B cell (primary cell): ENCODE data around the gene TBC1D22B. TPM values are rescaled to one million over a fixed set of nuclear protein-coding genes. Genes with fewer than 3 reads are reported as not detected.

Experiments used
- ATAC-seq: fragments of 200-7000 bp; cut with Tn5 transposase; one replicate; pipeline ENCODE4 v1.10.0; 2021; ENCODE audit warnings: low read depth, mild to moderate bottlenecking, moderate number of reproducible peaks, moderate library complexity
- CTCF ChIA-PET: fragments of 350-600 bp; sonication (Branson Sonifier 250); formaldehyde crosslinking; loops from one replicate; lab custom pipeline; 2021; ENCODE audit warnings: antibody characterized with exemption, inconsistent platforms; lab: Charles Lee
- POLR2A ChIA-PET: fragments of 350-600 bp; sonication (Branson Sonifier 250); formaldehyde crosslinking; loops from one replicate; lab custom pipeline; 2021; ENCODE audit warnings: antibody characterized with exemption; lab: Charles Lee
- DNase-seq: peaks from one replicate; pipeline ENCODE4 v3.0.0; 2013
- H2AFZ ChIP-seq: 2 replicates; pipeline ENCODE4 v1.6.1; 2012; ENCODE audit warnings: mild to moderate bottlenecking, low read depth, low read length; ENCODE audit not compliant: insufficient read depth, poor library complexity, severe bottlenecking
- H3K27ac ChIP-seq, 2 donors: 1 replicate in 1 of 2; 2 replicates in 1 of 2; pipeline ENCODE4 v1.5.1; 2012 to 2013; ENCODE audit warnings: low read length in 2 of 2, mild to moderate bottlenecking in 2 of 2, moderate library complexity in 1 of 2
- H3K27me3 ChIP-seq, 4 experiments: fragments of 200-600 bp in 1 of 4; sonication (generic) in 1 of 4; replicated peaks in 1 of 4; 1 replicate in 2 of 4; 2 replicates in 2 of 4; pipeline versions ENCODE4 v1.6.1 to v1.7.0; 2013 to 2016; ENCODE audit warnings: low read length in 3 of 4, mild to moderate bottlenecking in 2 of 4, mixed read lengths in 1 of 4, moderate library complexity in 1 of 4; ENCODE audit not compliant: insufficient read depth in 4 of 4, control insufficient read depth in 3 of 4; ENCODE audit errors: control extremely low read depth in 1 of 4
- H3K36me3 ChIP-seq, 2 experiments: replicated peaks in 1 of 2; 1 replicate in 1 of 2; 2 replicates in 1 of 2; pipeline versions ENCODE4 v1.6.1 to v1.7.1; 2013; ENCODE audit warnings: low read length in 1 of 2; ENCODE audit not compliant: insufficient read depth in 2 of 2, control insufficient read depth in 1 of 2; ENCODE audit errors: control extremely low read depth in 1 of 2, extremely low read depth in 1 of 2
- H3K4me1 ChIP-seq, 2 donors: fragments of 200-600 bp in 1 of 2; sonication (generic) in 1 of 2; 1 replicate in 1 of 2; 2 replicates in 1 of 2; pipeline versions ENCODE4 v1.5.1 to v1.6.1; 2013 to 2017; ENCODE audit warnings: low read length in 2 of 2; ENCODE audit not compliant: control insufficient read depth in 2 of 2, insufficient read depth in 2 of 2
- H3K4me2 ChIP-seq: replicated peaks from 2 replicates; pipeline ENCODE3; 2012; ENCODE audit warnings: mild to moderate bottlenecking, low read depth, low read length; ENCODE audit not compliant: poor library complexity, severe bottlenecking
- H3K4me3 ChIP-seq, 5 experiments: fragments of 200-600 bp in 1 of 5; sonication (generic) in 1 of 5; 1 replicate in 3 of 5; 2 replicates in 2 of 5; pipeline versions ENCODE4 v1.5.1 to v1.7.0; 2011 to 2016; ENCODE audit warnings: low read length in 4 of 5, mild to moderate bottlenecking in 4 of 5, low read depth in 2 of 5, control low read depth in 1 of 5, moderate library complexity in 1 of 5; ENCODE audit not compliant: insufficient read depth in 1 of 5; ENCODE audit errors: control extremely low read depth in 1 of 5, extremely low read depth in 1 of 5
- H3K79me2 ChIP-seq: fragments of 200-600 bp; sonication (generic); one replicate; pipeline ENCODE4 v1.6.0; 2016; ENCODE audit warnings: low read length; ENCODE audit not compliant: control insufficient read depth, insufficient read depth
- H3K9ac ChIP-seq: fragments of 200-600 bp; sonication (generic); 2 replicates; pipeline ENCODE4 v1.6.1; 2017; ENCODE audit warnings: mild to moderate bottlenecking, low read length, moderate library complexity
- H3K9me3 ChIP-seq, 3 donors: one replicate each; pipeline versions ENCODE4 v1.6.1 to v1.7.1; 2013; ENCODE audit warnings: low read length in 2 of 3; ENCODE audit not compliant: control insufficient read depth in 2 of 3, insufficient read depth in 1 of 3; ENCODE audit errors: control extremely low read depth in 1 of 3
- H4K20me1 ChIP-seq: 2 replicates; pipeline ENCODE4 v1.6.0; 2012; ENCODE audit warnings: mild to moderate bottlenecking, low read length; ENCODE audit not compliant: insufficient read depth, control insufficient read depth, poor library complexity, severe bottlenecking
- H3K27ac Mint-ChIP-seq: one replicate; pipeline ENCODE4 v1.8.0; 2021; ENCODE audit warnings: mixed read lengths
- H3K27me3 Mint-ChIP-seq: one replicate; pipeline ENCODE4 v1.8.0; 2021; ENCODE audit warnings: mixed read lengths
- H3K4me1 Mint-ChIP-seq: one replicate; pipeline ENCODE4 v1.8.0; 2021; ENCODE audit warnings: mixed read lengths
- H3K4me3 Mint-ChIP-seq: one replicate; pipeline ENCODE4 v1.8.0; 2021; ENCODE audit warnings: mixed read lengths
- H3K9me3 Mint-ChIP-seq: one replicate; pipeline ENCODE4 v1.8.0; 2022; ENCODE audit warnings: mixed read lengths; ENCODE audit not compliant: insufficient read depth
- CTCF ChIP-seq: fragments of 200-600 bp; IDR thresholded peaks from one replicate; pipeline ENCODE4 v1.8.0; 2022; ENCODE audit warnings: antibody characterized with exemption, mild to moderate bottlenecking
- EZH2 ChIP-seq: IDR thresholded peaks from 2 replicates; pipeline ENCODE4 v1.6.1; 2012; ENCODE audit warnings: borderline replicate concordance, low read depth, mild to moderate bottlenecking, moderate library complexity, low read length; ENCODE audit not compliant: insufficient read depth, poor library complexity, severe bottlenecking
- WGBS: methylation state at CpG from one replicate; pipeline ENCODE4 v1.1.5; 2013; ENCODE audit warnings: missing lambda C conversion rate; ENCODE audit not compliant: insufficient coverage; 5-methylcytosine and 5-hydroxymethylcytosine counted together
- intact Hi-C: fragments of 100-400 bp; cut with micrococcal nuclease; formaldehyde crosslinking; loops from one replicate; pipeline ENCODE4 v1.10.0; 2022
- polyA plus RNA-seq: library from polyadenylated mRNA; depleted of rRNA; stranded (reverse); fragments of >200 nt; gene quantifications from 2 replicates; pipeline ENCODE4 v1.2.3, GENCODE V29; 2012
- total RNA-seq, 2 donors: library from RNA; stranded (reverse); fragments of 120-200 nt in 1 of 2; gene quantifications; 1 replicate in 1 of 2; 2 replicates in 1 of 2; pipeline versions ENCODE4 v1.2.3 to v1.2.4, GENCODE V29; 2013 to 2022

The TBC1D22B gene
- total and polyA plus RNA-seq, 2 donors (not counting 1 experiment from before 2014, with no cell fraction given): 5.1 to 12.5 TPM

- intact Hi-C loops: no loop called here
- H3K27ac Mint-ChIP-seq: no peak overlapping the region
- CTCF ChIA-PET: no interaction called here
- Histone ChIP-seq H4K20me1 (no peaks in the 10 kb centered on the region), H2AFZ (no peak overlapping the region), H3K36me3 (no peaks in the 10 kb centered on the region), H3K9ac (no peak overlapping the region), H3K4me2 (no peak overlapping the region), H3K79me2 (no peaks in the 10 kb centered on the region), H3K4me1 (no peaks in the 10 kb centered on the region), H3K27me3 (peaks cover 0 to 7% (median 0%) of the 10 kb centered on the region in 4 experiments), H3K27ac (no peak overlapping the region), H3K4me3 (no peak overlapping the region), H3K9me3 (no peaks in the 10 kb centered on the region)
- no peaks in the 10 kb centered on the region for H3K9me3 Mint-ChIP-seq
- TF ChIP-seq CTCF (no peak), EZH2 (no peak)
- no peak for ATAC-seq
- 96% methylated on average over 3 of the region's 5 CpGs for WGBS
- POLR2A ChIA-PET: no interaction called here
- DNase-seq: no peak
- no peaks in the 10 kb centered on the region for H3K4me1 Mint-ChIP-seq
- no peak overlapping the region for H3K4me3 Mint-ChIP-seq
- no peaks in the 10 kb centered on the region for H3K27me3 Mint-ChIP-seq
These were observed 81.2 kb downstream of the TBC1D22B start for GRCh38 chr6:37338745-37339255.

GRCh38 chr6:37339741-37340638 lies 82.4 kb downstream of the TBC1D22B start:
- no peak overlapping the region for H2AFZ ChIP-seq
- no peak for ATAC-seq
- Mint-ChIP-seq H3K9me3 (no peaks in the 10 kb centered on the region), H3K27ac (no peak overlapping the region), H3K4me1 (no peaks in the 10 kb centered on the region), H3K4me3 (no peak overlapping the region), H3K27me3 (no peaks in the 10 kb centered on the region)
- POLR2A ChIA-PET: no interaction called here
- no peak for TF ChIP-seq EZH2
- no peak for TF ChIP-seq CTCF
- intact Hi-C loops: no loop called here
- H3K4me1 ChIP-seq: no peaks in the 10 kb centered on the region
- no peaks in the 10 kb centered on the region for H3K9me3 ChIP-seq
- no peak for DNase-seq
- H3K79me2 ChIP-seq: no peaks in the 10 kb centered on the region
- CTCF ChIA-PET: interaction anchor here (1.1 kb wide), 1 partner anchor 14 kb away, joined by 3 read pairs; no protein-coding TSS in a partner anchor
- WGBS: 100% methylated on average over 1 of the region's 5 CpGs
- no peaks in the 10 kb centered on the region for H4K20me1 ChIP-seq
- H3K4me2 ChIP-seq: no peak overlapping the region
- no peak overlapping the region for H3K27ac ChIP-seq
- no peak overlapping the region for H3K9ac ChIP-seq
- H3K4me3 ChIP-seq: no peak overlapping the region
- peaks cover 0 to 7% (median 3%) of the 10 kb centered on the region in 4 experiments for H3K27me3 ChIP-seq
- H3K36me3 ChIP-seq: no peaks in the 10 kb centered on the region
